GM19455 (cell line): ENCODE data around the gene SLC12A1.

Experiments used
- ATAC-seq: cut with Tn5 transposase; IDR thresholded peaks from one replicate; pipeline ENCODE4 v1.9.1; 2021; ENCODE audit not compliant: unreplicated experiment

Gene SLC12A1

DNA sequence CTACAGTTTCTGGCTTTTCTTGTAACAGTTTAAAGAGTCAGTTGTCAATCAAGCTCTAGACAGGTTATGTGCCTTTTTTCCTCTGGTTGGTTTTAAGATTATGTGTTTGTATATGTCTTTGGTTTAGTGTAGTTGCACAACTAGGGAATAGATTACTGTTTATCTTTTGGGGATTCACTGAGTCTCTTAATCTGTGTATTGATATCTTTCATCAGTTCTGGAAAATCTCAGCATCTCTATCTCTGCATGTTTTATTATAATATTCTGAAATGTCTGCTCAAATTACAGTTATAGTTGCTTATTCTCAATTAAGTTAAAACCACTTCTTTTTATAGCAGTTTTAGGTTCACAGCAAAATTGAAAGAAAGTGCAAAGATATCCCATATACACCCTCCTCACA is 139.4 kb downstream of the SLC12A1 start:
- ATAC-seq: no peak

DNA sequence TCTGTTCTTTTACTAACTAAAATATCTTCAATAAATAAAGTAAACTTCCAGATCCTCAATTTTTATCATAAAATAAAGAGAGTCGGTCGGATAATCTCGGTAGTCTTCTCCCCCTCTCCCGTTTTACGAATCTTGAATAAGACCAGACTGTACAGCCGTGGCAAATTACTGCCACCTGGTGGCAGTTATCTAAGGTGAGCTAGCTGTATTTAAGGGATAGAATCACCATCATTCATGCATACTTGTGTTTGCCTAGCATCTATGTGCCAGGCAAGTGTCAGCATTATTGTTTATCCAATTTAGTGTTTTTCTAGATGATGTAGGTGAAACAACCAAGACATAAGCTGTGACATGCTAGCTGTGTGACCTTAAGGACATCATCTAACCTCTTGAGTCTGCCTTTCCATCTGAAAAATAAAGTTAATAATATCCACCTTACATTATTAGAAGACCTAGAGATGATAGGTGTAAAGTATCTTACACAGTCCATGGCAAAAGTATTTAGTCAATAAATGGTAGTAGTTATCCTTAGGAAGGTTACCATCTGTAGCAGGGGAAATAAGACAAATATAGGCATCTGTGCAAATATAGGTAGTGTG is 146.5 kb downstream of the SLC12A1 start:
- ATAC-seq: peak; percentile 68
